HUDEP-2 (cell line): ENCODE data around the gene WDR70.
A peak's percentile ranks its signal among the peaks of the same experiment; 100 is the strongest.
"Not testable (repeated sequence)": the region's sequence is repeated elsewhere in the genome, so short reads cannot be mapped to it uniquely, and the experiment has no call there.

Experiments used
- DNase-seq, 76 experiments: peaks; one replicate each; lab custom pipeline; 2025; ENCODE audit not compliant: unreplicated experiment in 76 of 76; lab: John Stamatoyannopoulos, UW

WDR70 gene

GRCh38 chr5:37506722-37507121 lies 127.6 kb downstream of the WDR70 start:
- no peak for DNase-seq

- no peak for DNase-seq
These were observed 132.5 kb downstream of the WDR70 start for GRCh38 chr5:37511646-37512045.

GRCh38 chr5:37514946-37515345 lies 135.8 kb downstream of the WDR70 start:
- DNase-seq = no peak

- DNase-seq = no peak
These were observed 138.6 kb downstream of the WDR70 start for GRCh38 chr5:37517686-37518085.

GRCh38 chr5:37518356-37518755 lies 139.2 kb downstream of the WDR70 start:
- not testable (repeated sequence) for DNase-seq

GRCh38 chr5:37519304-37519703 lies 140.2 kb downstream of the WDR70 start:
- no peak for DNase-seq

- DNase-seq = no peak
These were observed 140.7 kb downstream of the WDR70 start for GRCh38 chr5:37519807-37520206.

GRCh38 chr5:37520811-37521210 lies 141.7 kb downstream of the WDR70 start:
- DNase-seq = no peak

GRCh38 chr5:37532976-37533740 lies 154.0 kb downstream of the WDR70 start:
- DNase-seq = no peak

- no peak for DNase-seq
These were observed 154.7 kb downstream of the WDR70 start for GRCh38 chr5:37533851-37534250.

GRCh38 chr5:37539459-37539858 lies 160.3 kb downstream of the WDR70 start:
- DNase-seq = no peak

GRCh38 chr5:37543216-37543615 lies 164.1 kb downstream of the WDR70 start:
- no peak for DNase-seq

- DNase-seq = no peak
These were observed 170.3 kb downstream of the WDR70 start for GRCh38 chr5:37549411-37549810.

- DNase-seq = no peak
These were observed 173.0 kb downstream of the WDR70 start for GRCh38 chr5:37552161-37552560.

- DNase-seq = peak in 48 of 76 experiments; percentile 0 to 86 (median 52)
These were observed 173.9 kb downstream of the WDR70 start for GRCh38 chr5:37552770-37553719.

- peak in 6 of 76 experiments; percentile 1 to 22 (median 5) for DNase-seq
These were observed 174.7 kb downstream of the WDR70 start for GRCh38 chr5:37553720-37554404.

GRCh38 chr5:37554405-37554739 lies 175.3 kb downstream of the WDR70 start:
- no peak for DNase-seq

GRCh38 chr5:37554938-37555337 lies 175.8 kb downstream of the WDR70 start:
- peak in 6 of 76 experiments; percentile 2 to 20 (median 9) for DNase-seq

GRCh38 chr5:37557734-37558293 lies 178.7 kb downstream of the WDR70 start:
- no peak for DNase-seq

- no peak for DNase-seq
These were observed 186.0 kb downstream of the WDR70 start for GRCh38 chr5:37565062-37565670.
